ENCODE measurements around the gene OTOS.

Gene OTOS

DNA sequence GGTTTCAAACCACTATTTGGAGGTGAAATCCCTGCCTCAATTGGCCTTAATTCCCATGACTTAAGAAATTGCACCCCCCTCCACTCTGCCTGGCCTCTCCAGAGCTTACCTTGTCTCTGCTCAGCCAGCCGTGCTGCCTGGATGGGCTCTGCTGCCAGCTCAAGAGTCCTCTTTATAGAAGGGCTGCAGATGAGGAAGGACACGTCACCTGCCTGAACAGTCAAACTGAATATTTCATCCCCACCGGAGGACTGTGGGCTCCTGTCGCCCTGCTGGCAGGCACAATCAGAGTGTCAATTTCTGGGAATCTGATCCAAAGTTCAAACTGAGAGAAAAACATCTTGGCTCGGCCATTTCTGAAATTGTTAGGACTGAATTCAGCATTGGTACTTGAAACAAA is at the start of gene OTOS:
Gene OTOS, minus strand, starts transcription at position 148 of the 400 bp plus-strand sequence. CDS start 332 bp downstream, outside the sequence.
- no peak for DNase-seq (ENCODE audit: low spot score)

- no peak for DNase-seq (ENCODE audit: low spot score)
Observed at GRCh38 chr2:240189686-240190085, 49.2 kb upstream of the OTOS start.

GRCh38 chr2:240187989-240188590 is 47.6 kb upstream of the OTOS start:
- no peak for DNase-seq (ENCODE audit: low spot score)

- no peak for DNase-seq (ENCODE audit: low spot score)
Observed at GRCh38 chr2:240186191-240186725, 45.8 kb upstream of the OTOS start.

GRCh38 chr2:240184656-240185055 is 44.2 kb upstream of the OTOS start:
- DNase-seq (ENCODE audit: low spot score): no peak

GRCh38 chr2:240183875-240184590 is 43.6 kb upstream of the OTOS start:
- DNase-seq (ENCODE audit: low spot score): no peak

- no peak for DNase-seq (ENCODE audit: low spot score)
Observed at GRCh38 chr2:240183006-240183874, 42.8 kb upstream of the OTOS start.

GRCh38 chr2:240182476-240182875 is 42.0 kb upstream of the OTOS start:
- DNase-seq (ENCODE audit: low spot score): no peak

- no peak for DNase-seq (ENCODE audit: low spot score)
Observed at GRCh38 chr2:240182001-240182400, 41.5 kb upstream of the OTOS start.

- DNase-seq (ENCODE audit: low spot score): no peak
Observed at GRCh38 chr2:240179941-240180666, 39.6 kb upstream of the OTOS start.

DNA sequence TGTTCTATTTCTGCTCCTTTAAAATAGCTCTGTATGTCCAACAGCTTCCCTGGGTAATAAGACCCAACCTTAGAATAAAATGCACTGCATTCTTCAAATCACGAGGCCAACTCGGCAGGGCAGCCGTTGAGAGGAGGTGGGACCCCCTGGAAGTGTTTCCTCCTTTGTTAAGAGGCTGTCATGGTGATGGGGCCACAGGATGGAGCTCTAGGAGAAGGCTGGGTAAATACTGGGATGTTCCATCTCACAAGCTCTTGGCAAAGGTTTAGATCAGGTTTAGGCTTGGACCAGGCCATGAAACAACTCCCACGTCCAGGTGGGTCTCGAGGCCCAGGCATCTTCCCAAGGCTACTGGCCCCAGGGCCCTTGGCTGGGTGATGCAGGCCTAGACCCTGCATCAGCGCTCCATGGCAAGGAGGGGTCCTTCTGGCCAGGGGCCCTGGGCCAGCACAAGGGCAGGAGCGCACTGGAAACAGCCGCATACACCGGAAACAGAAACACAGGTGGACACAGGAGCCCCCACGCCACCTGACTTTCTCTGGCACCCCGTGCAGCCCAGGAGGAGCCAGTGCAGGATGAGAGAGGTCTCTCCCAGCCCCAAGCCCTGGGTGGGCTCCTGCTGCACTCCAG is 38.8 kb upstream of the OTOS start:
- no peak for DNase-seq (ENCODE audit: low spot score)

GRCh38 chr2:240178564-240178963 is 38.1 kb upstream of the OTOS start:
- no peak for DNase-seq (ENCODE audit: low spot score)

GRCh38 chr2:240174496-240174895 is 34.0 kb upstream of the OTOS start:
- no peak for DNase-seq (ENCODE audit: low spot score)

GRCh38 chr2:240172071-240172895 is 31.8 kb upstream of the OTOS start:
- no peak for DNase-seq (ENCODE audit: low spot score)

- no peak for DNase-seq (ENCODE audit: low spot score)
Observed at GRCh38 chr2:240170883-240171282, 30.4 kb upstream of the OTOS start.

- no peak for DNase-seq (ENCODE audit: low spot score)
Observed at GRCh38 chr2:240170354-240170735, 29.9 kb upstream of the OTOS start.

DNA sequence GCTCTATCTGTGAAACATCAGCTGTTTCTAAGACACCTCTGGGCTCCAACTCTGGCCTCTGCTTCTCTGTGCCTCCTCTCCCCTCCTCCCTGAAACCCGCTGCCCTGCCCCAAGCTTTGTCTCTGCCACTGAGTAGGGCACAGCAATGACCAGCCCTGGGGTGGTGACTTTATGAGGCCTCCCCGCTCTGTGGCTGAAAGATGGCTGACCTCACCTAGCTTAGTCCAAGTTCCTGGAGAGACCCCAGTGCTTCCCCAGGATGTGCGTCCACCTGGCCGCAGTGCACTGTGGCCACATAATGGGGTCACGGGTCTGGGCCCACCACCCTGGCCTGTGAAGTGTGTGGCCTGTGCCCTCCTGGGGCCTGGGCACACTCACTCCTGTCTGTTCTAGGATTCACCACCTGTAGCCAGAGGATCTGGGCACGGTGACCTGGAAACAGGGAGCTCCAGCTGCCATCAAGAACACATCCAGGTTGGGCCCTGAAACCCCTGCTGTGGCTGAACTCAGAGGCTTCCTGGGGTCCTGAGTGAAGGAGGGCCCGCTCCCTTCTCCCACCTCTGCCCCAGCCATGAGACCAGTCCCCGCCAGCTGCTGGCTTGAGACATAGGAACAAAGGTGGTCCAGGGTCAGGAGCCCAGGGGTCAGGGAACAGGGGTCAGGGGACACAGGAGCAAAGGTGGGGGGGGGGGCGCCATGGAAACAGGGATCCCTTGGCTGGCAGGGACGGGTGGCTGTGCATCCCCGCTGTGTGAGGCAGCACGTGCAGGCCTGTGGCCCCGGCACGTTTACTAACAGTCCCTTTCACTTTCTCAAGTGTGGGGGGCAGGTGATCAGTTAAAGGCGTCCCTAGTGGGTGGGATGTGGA is 29.3 kb upstream of the OTOS start:
- DNase-seq (ENCODE audit: low spot score): no peak

- no peak for DNase-seq (ENCODE audit: low spot score)
Observed at GRCh38 chr2:240168546-240169361, 28.3 kb upstream of the OTOS start.

DNA sequence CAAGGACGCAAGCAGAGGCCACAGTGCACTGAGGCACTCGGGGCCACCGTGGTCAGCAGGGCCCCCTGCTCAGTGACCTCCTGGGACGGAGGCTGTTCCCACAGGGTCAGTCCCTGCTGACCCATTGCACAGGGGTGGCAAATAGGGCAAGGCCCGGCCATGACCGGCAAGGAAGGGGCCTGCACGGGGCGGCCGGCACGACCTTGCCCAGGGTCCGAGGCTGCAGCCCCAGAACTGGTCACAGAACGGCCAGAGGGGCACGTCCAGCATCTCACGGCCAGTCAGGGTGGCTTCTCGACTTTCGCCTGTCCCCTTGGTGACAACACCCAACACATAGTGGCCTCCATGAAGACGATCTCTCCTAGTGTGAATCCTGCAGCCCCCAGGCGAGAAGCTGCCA is 27.6 kb upstream of the OTOS start:
- no peak for DNase-seq (ENCODE audit: low spot score)
